A549 (cell line): ENCODE results near the gene SFTPB.

Experiments used
- CTCF ChIP-seq: fragments of >200 bp; sonication (Bioruptor Twin); formaldehyde crosslinking; IDR thresholded peaks from 3 replicates; pipeline ENCODE4 v1.5.1; 2016
- TF ChIP-seq, protein P1 (sequence below): fragments of 450-650 bp; IDR thresholded peaks from 2 replicates; pipeline ENCODE4 v1.6.1; 2014; ENCODE audit warnings: antibody characterized with exemption

DNA sequence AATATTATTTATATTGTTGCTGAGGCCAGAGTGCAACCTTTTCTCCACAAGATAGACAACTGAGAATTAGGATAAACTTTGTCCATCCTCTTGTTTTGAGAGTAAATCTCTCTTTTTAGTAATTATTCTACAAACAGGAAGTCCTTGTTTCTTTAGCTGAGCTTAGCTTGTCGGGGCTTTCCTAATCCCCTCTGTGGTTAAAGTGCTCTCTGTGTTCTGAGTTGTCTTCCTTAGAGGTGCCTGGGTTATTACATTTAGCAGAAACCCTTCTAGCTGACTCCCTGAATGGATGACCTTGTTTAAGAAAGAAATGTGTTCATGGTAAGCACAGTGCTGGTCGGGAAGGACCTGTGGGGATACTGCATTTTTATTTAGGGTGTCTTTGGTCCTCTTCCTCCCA is 39.3 kb downstream of the SFTPB start:
- TF ChIP-seq CTCF, result no peak
- TF ChIP-seq, protein P1, sequence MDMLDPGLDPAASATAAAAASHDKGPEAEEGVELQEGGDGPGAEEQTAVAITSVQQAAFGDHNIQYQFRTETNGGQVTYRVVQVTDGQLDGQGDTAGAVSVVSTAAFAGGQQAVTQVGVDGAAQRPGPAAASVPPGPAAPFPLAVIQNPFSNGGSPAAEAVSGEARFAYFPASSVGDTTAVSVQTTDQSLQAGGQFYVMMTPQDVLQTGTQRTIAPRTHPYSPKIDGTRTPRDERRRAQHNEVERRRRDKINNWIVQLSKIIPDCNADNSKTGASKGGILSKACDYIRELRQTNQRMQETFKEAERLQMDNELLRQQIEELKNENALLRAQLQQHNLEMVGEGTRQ, result no peak
